Heart right ventricle (tissue), 16 donors: ENCODE results near the gene RECK. TPM values are rescaled to one million over a fixed set of nuclear protein-coding genes. Genes with fewer than 3 reads are reported as not detected.

Source experiments
- ATAC-seq, 8 donors: fragments of 200-7000 bp; cut with Tn5 transposase; one replicate each; pipeline ENCODE4 v1.9.1; 2020; ENCODE audit warnings: mild to moderate bottlenecking in 8 of 8, moderate library complexity in 8 of 8, moderate number of reproducible peaks in 1 of 8
- DNase-seq, 2 donors: peaks; one replicate each; pipeline ENCODE4 v3.0.0-alpha.2; 2020
- H3K27ac ChIP-seq, 10 donors: fragments of 200-600 bp; sonication (generic) in 2 of 10; one replicate each; pipeline versions ENCODE4 v1.5.0 to v1.8.0; 2020 to 2022; ENCODE audit warnings: mild to moderate bottlenecking in 3 of 10
- H3K27me3 ChIP-seq, 7 donors: fragments of 200-600 bp; one replicate each; pipeline ENCODE4 v1.8.0; 2021 to 2022; ENCODE audit warnings: mild to moderate bottlenecking in 2 of 7
- H3K36me3 ChIP-seq, 9 donors: fragments of 200-600 bp; sonication (generic) in 1 of 9; one replicate each; pipeline versions ENCODE4 v1.5.0 to v1.8.0; 2020 to 2022; ENCODE audit warnings: mild to moderate bottlenecking in 2 of 9
- H3K4me1 ChIP-seq, 9 donors: fragments of 200-600 bp; sonication (generic) in 1 of 9; one replicate each; pipeline versions ENCODE4 v1.5.0 to v1.8.0; 2020 to 2022; ENCODE audit warnings: mild to moderate bottlenecking in 4 of 9
- H3K4me3 ChIP-seq, 10 donors: fragments of 200-600 bp; sonication (generic) in 2 of 10; one replicate each; pipeline versions ENCODE4 v1.5.0 to v1.8.0; 2020 to 2022; ENCODE audit warnings: mild to moderate bottlenecking in 7 of 10, moderate library complexity in 2 of 10
- H3K9me3 ChIP-seq, 11 donors: fragments of 200-600 bp in 10 of 11; sonication (generic) in 2 of 11; one replicate each; pipeline versions ENCODE4 v1.5.0 to v1.8.0; 2013 to 2022; ENCODE audit warnings: mild to moderate bottlenecking in 2 of 11, control low read depth in 1 of 11, moderate library complexity in 1 of 11
- CTCF ChIP-seq, 9 donors: fragments of 200-600 bp; sonication (generic) in 2 of 9; IDR thresholded peaks; one replicate each; pipeline versions ENCODE4 v1.5.0 to v1.8.0; 2021 to 2022; ENCODE audit warnings: antibody characterized with exemption in 9 of 9, mild to moderate bottlenecking in 5 of 9, moderate library complexity in 1 of 9
- WGBS, 2 donors: extraction: QIAGEN DNeasy Blood & Tissue Kit; methylation state at CpG; one replicate each; pipeline ENCODE4 v1.1.7; 2013; ENCODE audit warnings: inconsistent platforms in 1 of 2; 5-methylcytosine and 5-hydroxymethylcytosine counted together
- intact Hi-C, 10 donors: fragments of 100-400 bp; cut with DNase I; formaldehyde crosslinking; loops; one replicate each; pipeline versions ENCODE4 v1.11.1 to v1.14.2; 2022
- polyA plus RNA-seq, 2 donors: library from polyadenylated mRNA; stranded (reverse); fragments of 200-250 nt; gene quantifications; one replicate each; pipeline ENCODE4 v1.2.3, GENCODE V29; 2013
- total RNA-seq, 10 donors: library from RNA; stranded (reverse); fragmentation: NEBNext Ultra II Directional in 3 of 10; extraction: Animal tissue kit (Norgen Biotek cat#: 25700) in 3 of 10; gene quantifications; one replicate each; pipeline versions ENCODE4 v1.2.1 to v1.2.4, GENCODE V29; 2021 to 2023
- donor health status: Arrhythmogenic right ventricular cardiomyopathy.
- donor health status: ischemic (EF 13 %, LVEDD 7.1; RV severe dilation, severe dysfunction).
- donor health status: healthy with polysubstance abuse.
- donor health status: DM: no; HTN: yes; CAD: no.
- donor health status: DM: no; HTN: no; CAD: no.
- donor health status: ischemic (EF 25% LVEDD 6.9; RV normal size, moderate dysfunction).
- donor health status: ischemic (EF 25% LVEDD 5.7; RV mildly dilated, moderate dysfunction).
- donor health status: healthy.
- donor health status: DM: yes; HTN: yes; CAD: no.
- donor health status: Ischemic cardiomyopathy.
- donor health status: ischemic (EF 35%, LVEDD 5.7; RV mildly dilated, moderate dysfunction).
- donor health status: nonischemic (EF 11% LVEDD 7.7; RV severe dilation, severe dysfunction).
- donor health status: DM: yes; HTN: yes; CAD: no.
- donor health status: PGD.
- donor health status: ischemic (EF 29% LVEDD 5.4; RV normal size, mild dysfunction).
- donor health status: nonischemic (EF 23%, LVEDD 6.1; RV moderate dilation, normal function).

RECK gene
- total and polyA plus RNA-seq, 12 donors: 2.9 to 5.8 (median 5.1) TPM

- no peak for ATAC-seq
- Histone ChIP-seq H3K9me3 (no peaks in the 10 kb centered on the region), H3K27me3 (no peaks in the 10 kb centered on the region), H3K36me3 (peaks cover 0 to 83% (median 0%) of the 10 kb centered on the region in 9 donors), H3K27ac (no peak overlapping the region), H3K4me3 (no peak overlapping the region), H3K4me1 (peaks cover 0 to 9% (median 0%) of the 10 kb centered on the region in 9 donors)
- intact Hi-C loops: no loop called here
- WGBS, 2 donors: 24 to 41% methylated on average over 1 of the region's 1 CpG
- TF ChIP-seq CTCF (IDR thresholded peaks at IDR 0.05): no peak
- no peak for DNase-seq
Observed at GRCh38 chr9:36064448-36065037, 27.8 kb downstream of the RECK start.

- TF ChIP-seq CTCF (IDR thresholded peaks at IDR 0.05): no peak
- no peak for ATAC-seq
- peaks cover 0 to 21% (median 12%) of the 10 kb centered on the region in 9 donors for H3K4me1 ChIP-seq
- no peaks in the 10 kb centered on the region for H3K27me3 ChIP-seq
- intact Hi-C loops: no loop called here
- peaks cover 0 to 13% (median 0%) of the 10 kb centered on the region in 9 donors for H3K36me3 ChIP-seq
- 97 to 100% methylated on average over 1 of the region's 1 CpG for WGBS, 2 donors
- H3K27ac ChIP-seq: peak overlapping the region in 3 of 10 donors; percentile 5 to 61 (median 42)
- no peak for DNase-seq
- H3K9me3 ChIP-seq: no peaks in the 10 kb centered on the region
- H3K4me3 ChIP-seq: no peak overlapping the region
Observed at GRCh38 chr9:36074055-36074454, 37.3 kb downstream of the RECK start.

GRCh38 chr9:36074870-36075532, 38.3 kb downstream of the RECK start:
- Histone ChIP-seq H3K4me3 (no peak overlapping the region), H3K9me3 (no peaks in the 10 kb centered on the region), H3K36me3 (peaks cover 0 to 6% (median 0%) of the 10 kb centered on the region in 9 donors), H3K27ac (peak overlapping the region in 7 of 10 donors; percentile 5 to 61 (median 42)), H3K27me3 (no peaks in the 10 kb centered on the region), H3K4me1 (peaks cover 0 to 21% (median 12%) of the 10 kb centered on the region in 9 donors)
- peak; percentile 91 to 97 (median 92) for ATAC-seq
- intact Hi-C loops: no loop called here
- WGBS, 2 donors: 13 to 17% methylated on average over 2 of the region's 2 CpGs
- peak; percentile 44 to 90 for DNase-seq
- TF ChIP-seq CTCF (IDR thresholded peaks at IDR 0.05): no peak

DNA sequence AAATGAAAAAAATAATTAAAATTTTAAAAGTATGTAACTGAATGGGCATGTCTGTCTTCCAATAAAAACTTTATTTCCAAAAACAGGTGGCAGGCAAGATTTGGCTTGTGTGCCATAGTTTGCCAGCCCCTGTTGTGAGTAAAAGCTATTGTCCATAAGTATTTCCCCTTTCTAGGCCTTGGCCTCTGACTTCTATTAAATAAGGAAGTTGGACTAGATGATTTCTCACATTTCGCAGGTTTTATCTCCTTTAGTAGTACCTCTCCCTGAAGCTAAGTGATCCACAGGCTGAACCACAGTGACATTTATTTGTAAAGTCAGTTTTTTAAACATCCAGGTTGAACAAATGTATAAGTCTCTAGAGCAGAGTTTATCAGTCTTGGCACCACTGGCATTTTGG, 41.3 kb downstream of the RECK start:
- peaks cover 0 to 22% (median 12%) of the 10 kb centered on the region in 9 donors for H3K4me1 ChIP-seq
- no peak for ATAC-seq
- TF ChIP-seq CTCF (IDR thresholded peaks at IDR 0.05): no peak
- no peaks in the 10 kb centered on the region for H3K9me3 ChIP-seq
- no peak for DNase-seq
- no peak overlapping the region for H3K27ac ChIP-seq
- WGBS, 2 donors: 92 to 97% methylated on average over 1 of the region's 1 CpG
- intact Hi-C loops: no loop called here
- peaks cover 0 to 6% (median 0%) of the 10 kb centered on the region in 9 donors for H3K36me3 ChIP-seq
- no peaks in the 10 kb centered on the region for H3K27me3 ChIP-seq
- H3K4me3 ChIP-seq: no peak overlapping the region
